Measurements from ENCODE around the gene AIG1.

The AIG1 gene

GRCh38 chr6:143117108-143117507, 56.4 kb downstream of the AIG1 start:
- in situ Hi-C loops (cut with HindIII; ENCODE audit: low sequenced_read_pairs), result no loop called here
- no peak for DNase-seq (ENCODE audit: low read depth, low spot score)
- H3K4me3 ChIP-seq (ENCODE audit: low read depth, low read length), result no peak overlapping the region
- TF ChIP-seq CTCF (IDR thresholded peaks at IDR 0.05; ENCODE audit: low read depth, low read length), result no peak

- DNase-seq (ENCODE audit: low read depth, low spot score), result no peak
- in situ Hi-C loops (cut with HindIII; ENCODE audit: low sequenced_read_pairs), result no loop called here
- TF ChIP-seq CTCF (IDR thresholded peaks at IDR 0.05; ENCODE audit: low read depth, low read length), result no peak
- H3K4me3 ChIP-seq (ENCODE audit: low read depth, low read length), result no peak overlapping the region
Observed at GRCh38 chr6:143119260-143119659, 58.6 kb downstream of the AIG1 start.

- no peak overlapping the region for H3K4me3 ChIP-seq (ENCODE audit: low read depth, low read length)
- in situ Hi-C loops (cut with HindIII; ENCODE audit: low sequenced_read_pairs), result no loop called here
- no peak for DNase-seq (ENCODE audit: low read depth, low spot score)
- no peak for TF ChIP-seq CTCF (IDR thresholded peaks at IDR 0.05; ENCODE audit: low read depth, low read length)
Observed at GRCh38 chr6:143123081-143123480, 62.4 kb downstream of the AIG1 start.

GRCh38 chr6:143123941-143124340, 63.3 kb downstream of the AIG1 start:
- DNase-seq (ENCODE audit: low read depth, low spot score), result no peak
- in situ Hi-C loops (cut with HindIII; ENCODE audit: low sequenced_read_pairs), result no loop called here
- H3K4me3 ChIP-seq (ENCODE audit: low read depth, low read length), result no peak overlapping the region
- no peak for TF ChIP-seq CTCF (IDR thresholded peaks at IDR 0.05; ENCODE audit: low read depth, low read length)

- no peak overlapping the region for H3K4me3 ChIP-seq (ENCODE audit: low read depth, low read length)
- no peak for TF ChIP-seq CTCF (IDR thresholded peaks at IDR 0.05; ENCODE audit: low read depth, low read length)
- in situ Hi-C loops (cut with HindIII; ENCODE audit: low sequenced_read_pairs), result no loop called here
- peak; percentile 74 for DNase-seq (ENCODE audit: low read depth, low spot score)
Observed at GRCh38 chr6:143125455-143125854, 64.8 kb downstream of the AIG1 start.

GRCh38 chr6:143125864-143126573, 65.3 kb downstream of the AIG1 start:
- no peak for TF ChIP-seq CTCF (IDR thresholded peaks at IDR 0.05; ENCODE audit: low read depth, low read length)
- in situ Hi-C loops (cut with HindIII; ENCODE audit: low sequenced_read_pairs), result no loop called here
- DNase-seq (ENCODE audit: low read depth, low spot score), result peak; percentile 87
- peak overlapping the region; percentile 14 for H3K4me3 ChIP-seq (ENCODE audit: low read depth, low read length)
